Gastroesophageal sphincter (tissue), 3 donors: ENCODE data around the gene CDH4.

Source experiments
- CTCF ChIP-seq, 4 experiments: fragments of 200-600 bp in 2 of 4; fragments of 450-650 bp in 2 of 4; sonication (generic) in 1 of 4; IDR thresholded peaks; one replicate each; pipeline ENCODE4 v1.5.1; 2017 to 2019; ENCODE audit warnings: antibody characterized with exemption in 4 of 4, mild to moderate bottlenecking in 2 of 4, moderate library complexity in 2 of 4
- EP300 ChIP-seq: sonication (generic); formaldehyde crosslinking; IDR thresholded peaks from one replicate; pipeline ENCODE4 v1.6.1; 2017; ENCODE audit warnings: antibody characterized with exemption, mild to moderate bottlenecking
- POLR2AphosphoS5 ChIP-seq: sonication (generic); formaldehyde crosslinking; IDR thresholded peaks from one replicate; pipeline ENCODE4 v1.6.1; 2017; ENCODE audit warnings: antibody characterized with exemption

- TF ChIP-seq CTCF (IDR thresholded peaks at IDR 0.05) = no peak
- no peak for TF ChIP-seq EP300
- TF ChIP-seq POLR2AphosphoS5 = no peak
These were observed 388.2 kb downstream of the CDH4 start for GRCh38 chr20:61640131-61640870.
